GM18951 (cell line): Measurements from ENCODE around the gene MIF4GD.
"Not testable (repeated sequence)": the region's sequence is repeated elsewhere in the genome, so short reads cannot be mapped to it uniquely, and the experiment has no call there.

Experiments
- POLR2A ChIP-seq: IDR thresholded peaks from 4 replicates; pipeline ENCODE4 v1.6.1; 2011; ENCODE audit warnings: mild to moderate bottlenecking; ENCODE audit not compliant: insufficient read length, insufficient read depth; ENCODE audit errors: extremely low read depth
- in situ Hi-C: fragments of 300-500 bp; cut with MboI; formaldehyde crosslinking; loops from one replicate; pipeline ENCODE4 v1.12.0; 2022; ENCODE audit warnings: low sequenced_read_pairs, mixed read lengths, inconsistent platforms; ENCODE audit not compliant: unreplicated experiment

MIF4GD gene

GRCh38 chr17:75261336-75262111, 9.5 kb downstream of the MIF4GD start, which contains the start of the genes GGA3 and MRPS7:
Gene GGA3, minus strand, starts transcription at chr17:75261606. Its CDS starts 19 bp downstream, at chr17:75261587.
Gene MRPS7, plus strand, starts transcription at chr17:75261879. Its CDS starts 22 bp downstream, at chr17:75261901.
- peak; percentile 86 for TF ChIP-seq POLR2A
- in situ Hi-C loops = no loop called here

- TF ChIP-seq POLR2A = no peak
- in situ Hi-C loops = no loop called here
Measured at GRCh38 chr17:75260641-75261335, 10.2 kb downstream of the MIF4GD start.

DNA sequence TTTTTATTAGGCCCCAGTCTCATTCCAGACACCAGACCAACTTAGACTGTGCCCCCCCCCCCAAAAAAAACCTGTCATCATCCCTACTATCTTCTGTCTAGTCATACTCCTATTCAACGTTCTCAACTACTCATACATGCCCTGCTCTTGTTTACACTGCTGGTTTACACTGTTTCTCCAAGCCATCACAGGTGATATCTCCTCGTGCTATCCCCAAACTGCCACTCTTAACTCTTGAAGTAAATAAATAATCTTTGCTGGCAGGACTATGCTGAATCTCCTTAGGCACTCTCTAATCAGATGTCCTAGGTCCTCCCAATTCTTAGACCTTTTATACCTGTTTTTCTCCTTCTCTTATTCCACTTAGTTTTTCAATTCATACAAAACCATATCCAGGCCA, 13.8 kb downstream of the MIF4GD start:
- in situ Hi-C loops = not testable (repeated sequence)

DNA sequence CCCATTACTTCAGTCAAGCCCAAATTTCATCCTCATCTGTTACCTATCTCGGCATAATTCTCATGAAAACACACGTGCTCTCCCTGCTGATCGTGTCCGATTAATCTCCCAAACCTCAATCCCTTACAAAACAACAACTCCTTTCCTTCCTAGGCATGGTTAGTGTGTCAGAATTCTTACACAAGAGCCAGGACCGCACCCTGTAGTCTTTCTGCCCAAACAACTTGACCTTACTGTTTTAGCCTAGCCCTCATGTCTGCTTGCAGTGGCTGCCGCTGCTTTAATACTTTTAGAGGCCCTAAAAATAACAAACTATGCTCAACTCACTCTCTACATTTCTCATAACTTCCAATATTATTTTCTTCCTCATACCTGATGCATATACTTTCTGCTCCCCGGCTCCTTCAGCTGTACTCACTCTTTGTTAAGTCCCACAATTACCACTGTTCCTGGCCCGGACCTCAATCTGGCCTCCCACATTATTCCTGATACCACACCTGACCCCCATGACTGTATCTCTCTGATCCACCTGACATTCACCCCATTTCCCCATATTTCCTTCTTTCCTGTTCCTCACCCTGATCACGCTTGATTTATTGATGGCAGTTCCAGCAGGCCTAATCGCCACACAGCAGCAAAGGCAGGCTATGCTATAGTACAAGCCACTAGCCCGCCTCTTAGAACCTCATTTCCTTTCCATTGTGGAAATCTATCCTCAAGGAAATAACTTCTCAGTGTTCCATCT, 14.9 kb downstream of the MIF4GD start:
- in situ Hi-C loops = not testable (repeated sequence)

- in situ Hi-C loops = no loop called here
- no peak for TF ChIP-seq POLR2A
Measured at GRCh38 chr17:75252039-75252816, 18.8 kb downstream of the MIF4GD start.

DNA sequence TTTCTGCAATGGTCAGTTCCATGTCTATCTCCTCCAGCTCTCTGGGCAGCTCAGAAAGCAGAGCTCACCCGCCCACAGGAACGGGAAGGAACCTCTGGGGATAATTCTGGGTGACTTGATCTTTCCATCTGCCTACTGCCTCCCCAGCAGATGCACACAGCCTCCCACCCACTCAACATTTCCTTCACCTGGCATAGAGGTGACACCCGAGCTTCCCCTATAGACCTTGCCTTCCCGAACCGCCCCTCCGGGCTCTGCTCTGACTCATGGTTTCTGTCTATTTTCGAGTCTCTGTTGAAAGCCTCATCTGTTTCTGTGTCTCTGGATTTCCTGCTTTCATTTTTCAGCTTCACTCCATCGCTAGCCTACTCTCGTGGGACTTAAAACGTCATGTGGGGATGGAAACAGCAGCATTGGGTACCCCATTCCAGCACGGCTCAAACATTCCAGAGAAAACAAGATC, 21.0 kb downstream of the MIF4GD start:
- in situ Hi-C loops = no loop called here
- TF ChIP-seq POLR2A = no peak

GRCh38 chr17:75249564-75249963, 21.5 kb downstream of the MIF4GD start:
- no peak for TF ChIP-seq POLR2A
- in situ Hi-C loops = no loop called here

GRCh38 chr17:75246404-75246803, 24.6 kb downstream of the MIF4GD start:
- in situ Hi-C loops = no loop called here
- TF ChIP-seq POLR2A = no peak

DNA sequence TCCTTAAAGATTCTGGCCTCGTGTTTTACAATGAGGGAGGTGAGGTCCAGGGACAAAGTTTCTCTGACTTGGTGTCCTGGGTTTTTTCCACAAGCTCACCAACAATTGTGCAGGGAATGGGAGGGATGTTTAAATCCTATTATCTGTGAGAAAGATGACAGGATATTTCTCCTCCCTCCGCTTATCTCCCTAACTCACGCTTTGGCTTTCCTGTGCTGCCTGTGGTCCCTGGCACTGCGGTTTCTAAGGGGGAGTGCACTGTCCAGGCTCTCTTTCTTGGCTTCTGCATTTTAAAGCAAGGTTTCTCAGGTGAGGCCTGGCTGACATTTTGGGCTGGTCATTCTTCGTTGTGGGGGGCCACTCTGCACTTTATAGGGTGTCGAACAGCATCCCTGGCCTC, 26.0 kb downstream of the MIF4GD start:
- no peak for TF ChIP-seq POLR2A
- in situ Hi-C loops = no loop called here

- in situ Hi-C loops = no loop called here
- no peak for TF ChIP-seq POLR2A
Measured at GRCh38 chr17:75244133-75244866, 26.7 kb downstream of the MIF4GD start.

DNA sequence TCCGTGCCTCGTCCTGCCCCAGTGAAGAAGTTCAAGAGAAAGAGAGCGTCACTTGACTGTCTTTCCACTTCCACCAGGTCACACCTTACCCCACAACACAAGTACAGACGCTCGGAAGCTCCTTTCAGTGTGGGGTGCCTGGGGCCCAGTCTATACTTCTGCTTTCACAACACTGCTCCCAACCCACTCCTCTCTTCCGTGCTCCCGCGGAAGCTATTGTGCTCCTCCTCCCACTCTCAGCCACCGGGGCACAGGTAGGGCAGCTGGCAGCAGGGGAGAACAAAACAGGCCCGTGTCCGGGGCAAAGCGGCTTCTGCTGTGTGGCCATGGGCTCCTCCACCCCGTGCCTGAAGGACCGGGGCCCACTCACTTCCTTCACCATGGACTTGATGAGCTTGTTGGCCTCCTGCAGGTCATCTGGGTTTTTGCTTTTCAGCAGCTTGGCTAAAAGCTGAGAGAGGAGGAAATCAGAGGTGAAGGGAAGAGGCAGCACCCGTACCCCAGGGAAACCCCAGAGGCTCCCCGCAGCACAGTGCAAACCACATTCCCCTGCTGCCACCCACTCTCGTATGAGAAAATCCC, 28.5 kb downstream of the MIF4GD start:
- TF ChIP-seq POLR2A = no peak
- in situ Hi-C loops = no loop called here

DNA sequence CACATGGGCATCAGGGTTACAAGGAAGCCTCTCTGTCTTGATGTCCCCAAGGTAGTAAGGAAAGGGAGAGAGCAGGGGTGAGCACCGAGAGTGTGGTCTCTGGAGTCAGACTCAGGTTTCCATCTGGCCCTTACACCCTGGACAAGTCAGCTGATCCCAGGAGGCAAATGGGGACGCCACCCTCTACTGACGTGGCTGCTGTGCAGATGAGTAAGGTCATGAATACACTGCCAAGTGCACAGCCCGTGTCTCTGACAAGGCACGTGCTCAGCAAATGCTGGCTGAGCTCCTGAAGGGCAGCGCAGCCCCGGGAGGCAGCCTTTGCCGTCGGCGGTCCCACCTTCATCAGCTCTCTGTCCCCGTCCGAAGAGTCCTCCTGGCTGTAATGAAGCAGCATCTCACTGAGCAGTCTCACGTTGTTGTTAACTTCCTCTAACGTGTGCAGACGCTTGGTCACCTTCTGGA, 29.0 kb downstream of the MIF4GD start:
- TF ChIP-seq POLR2A = no peak
- in situ Hi-C loops = no loop called here
